Measurements from ENCODE around the gene DPT. TPM values are rescaled to one million over a fixed set of nuclear protein-coding genes. Genes with fewer than 3 reads are reported as not detected.

DPT gene
- total RNA-seq, 2 donors from 2014 or later: not detected

- DNase-seq (no peak), ATAC-seq (replicated peaks in 1 of 2) (no peak)
- no peaks in the 10 kb centered on the region for H3K4me1 Mint-ChIP-seq (ENCODE audit: low read depth)
- H3K36me3 Mint-ChIP-seq (ENCODE audit: insufficient read depth in 2 of 2): no peaks in the 10 kb centered on the region
- no peaks in the 10 kb centered on the region for H3K9me3 Mint-ChIP-seq
- no peak overlapping the region for H3K27ac Mint-ChIP-seq
- H3K4me3 Mint-ChIP-seq: no peak overlapping the region
- peaks cover 11% of the 10 kb centered on the region for H3K27me3 Mint-ChIP-seq (ENCODE audit: low read depth)
Measured at GRCh38 chr1:168654198-168654915, 74.6 kb downstream of the DPT start.

GRCh38 chr1:168653567-168653966 is 75.4 kb downstream of the DPT start:
- H3K4me3 Mint-ChIP-seq: no peak overlapping the region
- DNase-seq (no peak), ATAC-seq (replicated peaks in 1 of 2) (no peak)
- no peaks in the 10 kb centered on the region for H3K4me1 Mint-ChIP-seq (ENCODE audit: low read depth)
- no peaks in the 10 kb centered on the region for H3K9me3 Mint-ChIP-seq
- H3K36me3 Mint-ChIP-seq (ENCODE audit: insufficient read depth in 2 of 2): no peaks in the 10 kb centered on the region
- H3K27me3 Mint-ChIP-seq (ENCODE audit: low read depth): peaks cover 11% of the 10 kb centered on the region
- no peak overlapping the region for H3K27ac Mint-ChIP-seq

GRCh38 chr1:168645721-168646120 is 83.3 kb downstream of the DPT start:
- H3K4me3 Mint-ChIP-seq: no peak overlapping the region
- H3K4me1 Mint-ChIP-seq (ENCODE audit: low read depth): no peaks in the 10 kb centered on the region
- no peak overlapping the region for H3K27ac Mint-ChIP-seq
- ATAC-seq (replicated peaks in 1 of 2) (no peak), DNase-seq (no peak)
- H3K27me3 Mint-ChIP-seq (ENCODE audit: low read depth): peaks cover 5% of the 10 kb centered on the region
- H3K36me3 Mint-ChIP-seq (ENCODE audit: insufficient read depth in 2 of 2): no peaks in the 10 kb centered on the region
- H3K9me3 Mint-ChIP-seq: peaks cover 0 to 5% of the 10 kb centered on the region in 2 donors

Other genes with a start within 250 kb of the DPT start
- gene XCL2, start 185.2 kb downstream of the DPT start, total RNA-seq: 10 to 100 TPM; 15.7 to 51.0 TPM
- 10 to 100 TPM; 11.7 to 27.8 TPM for gene XCL1, start 152.6 kb downstream of the DPT start, total RNA-seq

Data from activated T-cell treated with anti-CD3 and anti-CD28 coated beads, Interleukin-2, amount 50 U/mL, for 72 hours (primary cell).